H1 (cell line): ENCODE data around the gene ZDHHC22. TPM values are rescaled to one million over a fixed set of nuclear protein-coding genes. Genes with fewer than 3 reads are reported as not detected.

ENCODE experiments used
- CHD7 ChIP-seq: fragments of 300-600 bp; sonication (generic); IDR thresholded peaks from 2 replicates; pipeline ENCODE4 v1.7.1; 2012; ENCODE audit warnings: low read length, moderate library complexity, mild to moderate bottlenecking, inconsistent platforms; ENCODE audit not compliant: insufficient replicate concordance
- polyA plus RNA-seq, 7 experiments: library from polyadenylated mRNA; depleted of rRNA in 3 of 7; stranded (reverse) in 5 of 7; unstranded in 2 of 7; fragments of >200 nt in 5 of 7; fragments of 200-250 nt in 2 of 7; gene quantifications; 1 replicate in 5 of 7; 2 replicates in 1 of 7; 4 replicates in 1 of 7; pipeline versions ENCODE4 v1.2.1 to v1.2.3, GENCODE V29; 2011 to 2013; ENCODE audit warnings: missing spikeins in 2 of 7, mixed read lengths in 2 of 7
- total RNA-seq: library from RNA; stranded (reverse); fragmentation: NEBNext Ultra II Directional; extraction: Animal tissue kit (Norgen Biotek cat#: 25700); gene quantifications from 2 replicates; pipeline ENCODE4 v1.2.1, GENCODE V29; 2021

ZDHHC22 gene
- total and polyA plus RNA-seq, 2 of the 8 experiments (the other 6 are each of a cell fraction or from before 2014, with no cell fraction given): 23.8 to 55.2 TPM

GRCh38 chr14:77153802-77154201 lies 12.2 kb upstream of the ZDHHC22 start (continued):
- no peak for TF ChIP-seq CHD7
- TF ChIP-seq, all 59 proteins: peak for 2
